Kidney (tissue), 14 donors: ENCODE results near the gene BSDC1. TPM values are rescaled to one million over a fixed set of nuclear protein-coding genes. Genes with fewer than 3 reads are reported as not detected.

Experiments
- DNase-seq, 5 donors: peaks; one replicate each; pipeline ENCODE4 v3.0.0-alpha.2; 2013 to 2020
- FAIRE-seq: peaks from 2 replicates; lab custom pipeline; 2012; peaks lifted over from hg19 to GRCh38; lab: Jason Lieb, UNC
- H3K27ac ChIP-seq, 2 donors: one replicate each; pipeline ENCODE4 v1.7.0; 2013; ENCODE audit warnings: low read depth in 2 of 2, low read length in 2 of 2, inconsistent platforms in 1 of 2
- H3K27me3 ChIP-seq: one replicate; pipeline ENCODE4 v1.7.1; 2013; ENCODE audit warnings: low read length, inconsistent platforms; ENCODE audit not compliant: control insufficient read depth, insufficient read depth
- H3K36me3 ChIP-seq, 3 donors: one replicate each; pipeline versions ENCODE4 v1.7.0 to v1.7.1; 2013; ENCODE audit warnings: low read length in 3 of 3, control low read depth in 1 of 3, inconsistent platforms in 1 of 3; ENCODE audit not compliant: insufficient read depth in 3 of 3, control insufficient read depth in 2 of 3
- H3K4me1 ChIP-seq, 3 donors: one replicate each; pipeline versions ENCODE4 v1.7.0 to v1.7.1; 2013; ENCODE audit warnings: low read length in 3 of 3, inconsistent platforms in 1 of 3, low read depth in 1 of 3; ENCODE audit not compliant: control insufficient read depth in 2 of 3, insufficient read depth in 2 of 3
- H3K4me3 ChIP-seq, 3 donors: one replicate each; pipeline versions ENCODE4 v1.7.0 to v1.8.1; 2013; ENCODE audit warnings: low read length in 3 of 3, control low read depth in 1 of 3, inconsistent platforms in 1 of 3
- H3K9ac ChIP-seq, 3 donors: one replicate each; pipeline versions ENCODE4 v1.7.0 to v1.7.1; 2013; ENCODE audit warnings: low read length in 3 of 3, control low read depth in 1 of 3, inconsistent platforms in 1 of 3
- H3K9me3 ChIP-seq, 3 donors: one replicate each; pipeline versions ENCODE4 v1.7.0 to v1.7.1; 2013; ENCODE audit warnings: low read length in 3 of 3, control low read depth in 1 of 3, inconsistent platforms in 1 of 3; ENCODE audit not compliant: control insufficient read depth in 2 of 3, insufficient read depth in 1 of 3
- CTCF ChIP-seq: IDR thresholded peaks from 3 replicates; pipeline ENCODE4 v1.5.1; 2012; ENCODE audit warnings: mild to moderate bottlenecking, moderate library complexity, borderline replicate concordance; ENCODE audit not compliant: insufficient read depth; ENCODE audit errors: extremely low read depth
- intact Hi-C: fragments of 100-400 bp; cut with DNase I; formaldehyde crosslinking; loops from one replicate; pipeline ENCODE4 v1.11.1; 2022
- polyA plus RNA-seq: library from polyadenylated mRNA; stranded (reverse); fragments of 350-450 nt; fragmentation: Illumina TruSeq; extraction: RNeasy Lipid Tissue Mini Kit (QIAGEN cat#74804); gene quantifications from one replicate; pipeline ENCODE4 v1.2.3, GENCODE V29; 2014; ENCODE audit warnings: low read depth, low replicate concordance; ENCODE audit not compliant: insufficient read depth
- total RNA-seq: library from RNA; stranded (reverse); fragmentation: NEBNext Ultra II Directional; extraction: Animal tissue kit (Norgen Biotek cat#: 25700); gene quantifications from one replicate; pipeline ENCODE4 v1.2.1, GENCODE V29; 2021
- donor health status: control.
- donor health status: control.
- donor health status: control.
- donor health status: control.
- donor health status: control.
- donor health status: DM: yes; HTN: yes; CAD: no.
- donor health status: Normal renal cell carcinoma (clear cell type).

Gene BSDC1
- total and polyA plus RNA-seq, 2 donors from 2014 or later: 40.2 to 61.7 TPM

- FAIRE-seq: no peak
- no peaks in the 10 kb centered on the region for H3K4me1 ChIP-seq
Observed at GRCh38 chr1:32411261-32411660, 17.0 kb upstream of the BSDC1 start.

DNA sequence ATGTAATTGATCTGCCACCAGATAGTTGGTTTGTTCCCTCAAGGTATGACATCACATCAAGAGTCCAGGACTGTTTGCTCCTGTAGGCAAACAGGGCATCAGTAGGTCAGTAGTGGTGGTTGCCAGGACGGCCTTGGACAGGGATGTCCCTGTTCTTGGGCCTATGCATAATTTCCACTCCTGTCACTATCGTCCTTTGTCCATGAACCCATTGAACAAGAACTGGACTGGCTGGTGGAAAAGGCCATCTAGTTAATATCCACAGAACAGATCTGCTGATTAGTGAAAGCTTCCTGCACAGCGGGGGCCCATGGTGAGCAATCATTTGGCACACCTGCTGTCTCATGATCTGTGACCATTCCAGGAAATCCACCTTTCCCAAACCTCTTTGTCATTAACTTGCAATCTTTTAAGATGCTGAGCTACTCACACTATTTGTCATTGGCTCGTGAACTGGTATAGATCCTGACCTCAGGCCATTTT is 12.4 kb upstream of the BSDC1 start:
- intact Hi-C loops: no loop called here
- Histone ChIP-seq H3K4me1 (no peaks in the 10 kb centered on the region), H3K9ac (no peak overlapping the region), H3K27ac (no peak overlapping the region), H3K36me3 (no peaks in the 10 kb centered on the region), H3K4me3 (no peak overlapping the region), H3K27me3 (no peaks in the 10 kb centered on the region), H3K9me3 (no peaks in the 10 kb centered on the region)
- DNase-seq (no peak), FAIRE-seq (no peak)
- TF ChIP-seq CTCF: no peak

More at GRCh38 chr1:32411261-32411660, 17.0 kb upstream of the BSDC1 start:
- no peak overlapping the region for H3K27ac ChIP-seq
- TF ChIP-seq CTCF: no peak
- no peak overlapping the region for H3K4me3 ChIP-seq
- intact Hi-C loops: no loop called here
- no peak for DNase-seq
- no peak overlapping the region for H3K9ac ChIP-seq
- no peaks in the 10 kb centered on the region for H3K27me3 ChIP-seq
- no peaks in the 10 kb centered on the region for H3K36me3 ChIP-seq
- peaks cover 0 to 7% (median 3%) of the 10 kb centered on the region in 3 donors for H3K9me3 ChIP-seq

DNA sequence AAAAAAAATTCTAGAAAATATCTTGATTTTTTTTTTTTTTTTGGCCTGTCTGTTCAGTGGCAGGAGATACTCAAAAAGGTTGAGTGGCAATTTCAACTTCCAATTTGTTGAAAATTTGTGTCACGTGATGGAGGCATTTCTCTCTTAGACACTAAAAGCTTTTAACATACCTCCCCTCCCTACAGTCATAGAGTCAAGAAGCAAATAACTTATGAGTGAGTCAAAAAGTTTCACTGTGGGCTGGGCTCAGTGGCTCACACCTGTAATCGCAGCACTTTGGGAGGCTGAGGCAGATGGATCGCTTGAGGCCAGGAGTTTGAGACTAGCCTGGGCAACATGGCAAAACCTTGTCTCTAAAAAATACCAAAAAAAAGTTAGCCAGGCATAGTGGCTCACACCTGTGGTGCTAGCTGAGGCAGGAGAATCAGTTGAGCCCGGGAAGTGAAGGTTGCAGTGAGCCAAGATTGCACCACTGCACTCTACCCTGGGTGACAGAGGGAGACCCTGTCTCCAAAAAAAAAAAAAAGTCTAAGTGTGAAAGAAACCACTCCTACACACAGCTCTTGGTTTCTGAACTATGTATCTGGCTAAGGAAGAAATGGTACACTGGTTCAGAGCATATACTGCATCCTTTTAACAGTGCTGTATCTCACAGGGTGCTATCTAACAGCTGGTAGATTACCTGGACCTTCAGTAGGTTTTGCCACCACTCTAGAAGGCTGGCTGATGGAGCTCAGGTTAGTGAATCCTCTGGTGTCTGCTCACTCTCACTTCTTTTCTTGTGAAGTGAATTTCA is 11.6 kb upstream of the BSDC1 start:
- no peaks in the 10 kb centered on the region for H3K36me3 ChIP-seq
- no peaks in the 10 kb centered on the region for H3K9me3 ChIP-seq
- FAIRE-seq: no peak
- no peak for DNase-seq
- no peak overlapping the region for H3K27ac ChIP-seq
- no peaks in the 10 kb centered on the region for H3K27me3 ChIP-seq
- intact Hi-C loops: no loop called here
- no peak overlapping the region for H3K4me3 ChIP-seq
- TF ChIP-seq CTCF: no peak
- no peak overlapping the region for H3K9ac ChIP-seq
- peaks cover 0 to 2% (median 0%) of the 10 kb centered on the region in 3 donors for H3K4me1 ChIP-seq
